Kasumi-1 (cell line): Measurements from ENCODE around the gene ETFRF1.

ENCODE experiments used
- DNase-seq, 2 experiments: peaks; one replicate each; lab custom pipeline; 2025; lab: John Stamatoyannopoulos, UW

ETFRF1 gene

GRCh38 chr12:25213338-25213737, 18.3 kb downstream of the ETFRF1 start:
- no peak for DNase-seq

GRCh38 chr12:25236190-25236589, 41.2 kb downstream of the ETFRF1 start:
- no peak for DNase-seq

DNA sequence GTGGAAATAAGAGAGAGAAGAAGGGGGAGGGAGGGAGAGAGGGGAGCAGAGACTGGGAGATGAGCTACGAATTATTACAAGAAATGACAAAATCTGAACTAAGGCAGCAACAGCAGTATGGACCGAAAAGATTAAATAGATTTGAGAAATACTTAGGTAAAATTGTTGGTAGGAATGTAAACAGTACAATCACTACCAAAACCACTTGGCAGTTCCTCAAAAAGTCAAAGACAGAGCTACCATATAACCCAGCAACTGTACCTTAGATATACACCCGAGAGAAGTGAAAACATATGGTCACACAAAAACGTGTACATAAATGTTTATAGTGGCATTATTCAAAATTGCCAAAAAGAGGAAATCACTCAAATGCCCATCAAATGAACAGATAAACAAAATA, 41.6 kb downstream of the ETFRF1 start:
- DNase-seq: no peak

DNA sequence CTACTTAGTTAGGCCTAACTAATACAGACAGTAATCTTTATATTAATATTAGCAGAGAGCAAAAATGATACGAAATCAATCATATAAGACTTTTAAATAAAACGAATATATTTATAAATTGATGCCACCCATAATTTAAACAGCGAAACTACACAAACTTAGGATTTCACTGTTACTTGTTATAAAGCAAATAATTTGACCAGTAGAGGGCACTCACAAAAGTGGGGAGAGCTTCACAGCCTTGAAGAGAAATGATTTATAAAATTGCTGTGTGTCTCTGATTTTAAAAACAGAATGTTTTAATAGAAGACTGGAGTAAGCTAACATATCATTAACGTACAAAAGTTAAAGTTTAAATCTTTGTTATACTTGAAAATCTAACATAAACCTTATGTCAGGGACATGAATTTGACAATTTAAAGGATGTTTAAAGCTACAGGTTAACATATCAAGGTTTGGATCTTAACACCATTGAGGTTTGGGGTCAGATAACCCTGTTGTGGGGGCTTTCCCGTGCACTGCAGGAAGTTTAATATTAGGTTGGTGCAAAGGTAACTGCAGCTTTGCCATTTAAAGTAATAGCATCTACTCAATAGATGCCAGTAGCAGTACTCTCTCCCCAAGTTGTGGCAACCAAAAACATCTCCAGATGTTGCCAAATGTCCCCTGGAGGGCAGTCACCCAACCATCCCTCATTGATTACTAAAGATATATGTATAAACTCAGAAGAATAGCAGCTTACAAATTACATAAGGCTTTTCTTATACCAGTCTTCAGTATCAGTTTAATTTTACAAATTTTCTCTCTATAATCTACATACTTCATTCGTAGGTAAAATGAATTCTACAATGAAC, 46.4 kb downstream of the ETFRF1 start:
- peak; percentile 44 to 82 for DNase-seq

- DNase-seq: no peak
These were observed 48.1 kb downstream of the ETFRF1 start for GRCh38 chr12:25242981-25243679.

GRCh38 chr12:25243680-25243990, 48.6 kb downstream of the ETFRF1 start:
- DNase-seq: no peak

DNA sequence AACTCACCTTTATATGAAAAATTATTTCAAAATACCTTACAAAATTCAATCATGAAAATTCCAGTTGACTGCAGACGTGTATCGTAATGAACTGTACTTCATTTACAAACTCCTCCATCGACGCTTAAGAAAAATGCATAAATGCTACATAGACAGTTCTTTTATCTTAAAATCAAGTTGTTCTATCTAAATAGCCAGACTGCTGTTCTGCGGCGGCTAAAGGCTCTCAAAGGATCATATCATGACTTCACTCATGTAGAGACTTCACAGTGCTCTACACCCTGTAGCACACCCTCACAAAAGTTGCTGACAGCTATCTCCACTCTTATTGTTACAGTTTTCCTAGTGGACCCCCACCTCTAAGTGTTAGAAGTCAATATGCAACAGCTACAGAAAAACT, 50.5 kb downstream of the ETFRF1 start:
- DNase-seq: no peak

DNA sequence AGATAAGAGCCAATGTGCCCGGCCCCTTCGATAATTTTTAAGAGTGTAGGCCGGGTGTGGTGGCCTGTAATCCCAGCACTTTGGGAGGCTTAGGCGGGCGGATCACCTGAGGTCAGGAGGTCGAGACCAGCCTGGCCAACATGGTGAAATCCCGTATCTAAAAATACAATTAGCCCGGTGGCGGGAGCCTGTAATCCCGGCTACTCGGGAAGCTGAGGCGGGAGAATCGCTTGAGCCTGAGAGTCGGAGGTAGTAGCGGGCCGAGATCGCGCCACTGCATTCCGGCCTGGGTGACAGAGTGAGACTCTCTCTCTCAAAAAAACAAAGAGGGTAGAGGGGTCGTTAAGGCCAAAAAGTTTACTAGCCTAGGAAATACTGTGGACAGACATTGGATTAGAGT, 53.1 kb downstream of the ETFRF1 start:
- DNase-seq: no peak

DNA sequence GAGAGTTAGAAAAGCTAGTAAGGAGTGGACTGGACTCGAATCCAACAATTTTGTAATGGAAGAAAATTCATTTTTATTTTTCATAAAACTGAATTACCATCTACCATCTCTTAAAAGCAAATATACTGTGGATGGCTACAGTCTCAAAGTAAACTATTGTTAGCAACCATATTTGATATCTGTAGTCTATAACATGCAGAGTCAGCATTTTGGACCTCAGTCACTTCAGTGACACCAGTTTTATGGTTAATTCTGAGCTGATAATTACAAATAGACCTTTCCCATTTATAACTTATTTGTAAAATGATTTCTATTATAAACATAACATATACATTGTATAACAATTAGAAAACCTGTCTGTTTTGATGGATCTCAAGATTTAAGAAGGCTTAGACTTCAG, 53.7 kb downstream of the ETFRF1 start:
- no peak for DNase-seq

DNA sequence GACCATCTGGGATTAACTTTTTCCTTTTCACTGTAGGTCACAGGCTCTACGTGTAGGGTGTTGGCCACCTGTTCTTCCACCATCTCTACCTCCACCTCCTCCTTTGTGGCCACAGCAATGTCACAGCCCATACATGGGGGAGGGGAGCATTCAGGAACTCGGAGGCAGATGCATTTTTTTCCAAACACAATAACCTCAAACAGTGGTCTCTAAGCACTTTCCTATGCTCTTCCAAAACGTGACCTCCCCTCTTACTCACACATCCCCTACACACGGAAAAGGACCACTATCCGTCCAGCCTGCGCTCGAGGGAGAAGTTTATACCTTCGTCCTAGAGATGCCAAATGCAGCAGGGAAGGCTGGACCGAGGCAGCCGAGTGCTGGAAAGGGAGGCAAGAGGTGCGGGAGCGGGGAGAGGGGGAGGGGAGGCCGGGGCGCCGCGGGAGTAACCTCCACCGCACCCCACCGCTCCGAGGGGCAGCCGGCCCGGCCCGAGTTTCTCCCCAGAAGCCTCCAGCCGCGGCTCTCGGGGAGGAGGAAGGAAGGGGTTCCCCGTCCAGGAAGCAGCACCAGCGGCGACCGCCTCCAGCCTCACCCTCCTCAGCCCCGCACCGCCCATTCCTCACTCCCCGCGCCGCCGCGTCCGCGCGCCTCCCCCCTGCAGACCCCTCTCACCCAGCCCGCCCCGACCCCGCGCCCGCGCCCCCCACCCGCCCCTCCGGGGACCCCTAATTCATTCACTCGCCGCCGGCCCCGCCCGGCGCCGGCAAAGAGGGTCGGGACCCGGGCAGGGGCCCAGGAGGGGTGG, 55.1 kb downstream of the ETFRF1 start:
- peak; percentile 24 to 43 for DNase-seq

DNA sequence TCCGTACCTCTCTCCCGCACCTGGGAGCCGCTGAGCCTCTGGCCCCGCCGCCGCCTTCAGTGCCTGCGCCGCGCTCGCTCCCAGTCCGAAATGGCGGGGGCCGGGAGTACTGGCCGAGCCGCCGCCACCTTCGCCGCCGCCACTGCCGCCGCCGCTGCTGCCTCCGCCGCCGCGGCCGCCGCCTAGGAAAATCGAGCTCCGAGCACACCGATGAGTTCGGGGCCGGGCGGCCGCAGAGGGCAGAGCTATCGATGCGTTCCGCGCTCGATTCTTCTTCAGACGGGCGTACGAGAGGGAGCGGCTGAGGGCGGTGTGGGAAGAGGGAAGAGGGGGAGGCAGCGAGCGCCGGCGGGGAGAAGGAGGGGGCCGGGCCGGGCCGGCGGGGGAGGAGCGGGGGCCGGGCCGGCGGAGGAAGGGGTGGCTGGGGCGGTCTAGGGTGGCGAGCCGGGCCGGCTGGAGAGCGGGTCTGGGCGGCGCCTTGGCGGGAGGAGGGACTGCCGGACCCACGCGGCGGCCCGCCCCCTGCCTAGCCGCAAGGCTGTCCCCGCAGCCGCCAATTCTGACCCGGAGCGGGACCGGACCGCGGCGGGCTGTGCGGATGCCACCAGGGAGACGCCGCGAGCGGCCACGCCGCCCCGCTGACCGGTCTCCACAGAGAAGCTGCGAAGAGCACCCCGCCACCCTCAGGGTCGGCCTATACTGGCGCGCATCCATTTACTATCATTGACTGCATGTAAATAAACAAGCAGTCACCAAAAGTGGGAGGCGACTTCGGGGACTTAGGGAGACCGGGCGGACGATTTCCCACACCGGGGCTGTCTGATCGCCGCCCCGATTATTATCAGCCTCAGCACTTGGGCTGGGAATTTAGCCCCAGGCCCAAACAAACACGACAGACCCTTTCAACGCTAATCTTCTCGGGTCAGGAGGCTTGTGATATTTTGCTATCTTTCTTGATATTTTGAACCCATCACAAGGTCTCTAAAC, 56.0 kb downstream of the ETFRF1 start, which contains the start of gene KRAS:
Gene KRAS (minus strand): TSS at position 186 of the 987 bp plus-strand sequence.
- DNase-seq: peak; percentile 95 to 96

DNA sequence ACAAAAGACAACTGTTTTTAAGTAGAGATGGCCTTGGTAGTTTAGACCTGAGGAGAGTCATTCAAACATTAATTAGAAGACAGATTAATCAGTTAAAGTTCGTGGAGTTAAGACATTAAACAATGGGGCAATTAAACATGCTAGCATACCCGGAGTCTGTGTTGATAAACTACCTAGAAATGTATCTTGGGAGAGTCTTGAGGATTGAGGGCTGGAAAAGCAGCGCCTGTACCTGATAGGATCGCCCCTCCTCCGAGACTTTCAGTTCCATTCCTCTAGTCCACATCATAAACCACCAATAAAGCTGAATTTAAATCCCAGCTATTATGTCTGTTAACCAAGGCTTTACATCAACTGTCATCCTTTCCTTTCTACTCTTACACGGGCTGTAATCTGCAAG, 56.7 kb downstream of the ETFRF1 start:
- DNase-seq: no peak

- no peak for DNase-seq
These were observed 57.9 kb downstream of the ETFRF1 start for GRCh38 chr12:25252946-25253345.

- no peak for DNase-seq
These were observed 58.5 kb downstream of the ETFRF1 start for GRCh38 chr12:25253371-25254068.

GRCh38 chr12:25254271-25254880, 59.3 kb downstream of the ETFRF1 start:
- DNase-seq: no peak
